WI38 (cell line): ENCODE results near the gene MAP1LC3B.
A peak's percentile ranks its signal among the peaks of the same experiment; 100 is the strongest.

Source experiments
- H3K4me3 ChIP-seq: 2 replicates; pipeline ENCODE4 v1.5.1; 2011; ENCODE audit warnings: low read depth, mild to moderate bottlenecking, control low read depth, low read length
- CTCF ChIP-seq: IDR thresholded peaks from 2 replicates; pipeline ENCODE4 v1.5.1; 2012; ENCODE audit warnings: low read depth, mild to moderate bottlenecking, control low read depth, low read length

The MAP1LC3B gene

GRCh38 chr16:87412996-87413421 is 20.9 kb downstream of the MAP1LC3B start:
- no peak overlapping the region for H3K4me3 ChIP-seq
- no peak for TF ChIP-seq CTCF

GRCh38 chr16:87414251-87414680 is 22.1 kb downstream of the MAP1LC3B start:
- H3K4me3 ChIP-seq: no peak overlapping the region
- no peak for TF ChIP-seq CTCF

GRCh38 chr16:87415441-87415840 is 23.3 kb downstream of the MAP1LC3B start:
- no peak for TF ChIP-seq CTCF
- no peak overlapping the region for H3K4me3 ChIP-seq

GRCh38 chr16:87416826-87417527 is 24.8 kb downstream of the MAP1LC3B start:
- TF ChIP-seq CTCF: peak; percentile 61

GRCh38 chr16:87417528-87417910 is 25.4 kb downstream of the MAP1LC3B start:
- TF ChIP-seq CTCF: no peak
- no peak overlapping the region for H3K4me3 ChIP-seq

More at GRCh38 chr16:87416826-87417527, 24.8 kb downstream of the MAP1LC3B start:
- no peak overlapping the region for H3K4me3 ChIP-seq

GRCh38 chr16:87418216-87418615 is 26.1 kb downstream of the MAP1LC3B start:
- H3K4me3 ChIP-seq: no peak overlapping the region
- TF ChIP-seq CTCF: no peak

- TF ChIP-seq CTCF: no peak
Measured at GRCh38 chr16:87418644-87419043, 26.5 kb downstream of the MAP1LC3B start.

More at GRCh38 chr16:87418644-87419043, 26.5 kb downstream of the MAP1LC3B start:
- H3K4me3 ChIP-seq: no peak overlapping the region
